B cell (primary cell): ENCODE data around the gene MEF2B. TPM values are rescaled to one million over a fixed set of nuclear protein-coding genes. Genes with fewer than 3 reads are reported as not detected.
A peak's percentile ranks its signal among the peaks of the same experiment; 100 is the strongest.

Experiments used
- ATAC-seq: fragments of 200-7000 bp; cut with Tn5 transposase; one replicate; pipeline ENCODE4 v1.10.0; 2021; ENCODE audit warnings: low read depth, mild to moderate bottlenecking, moderate number of reproducible peaks, moderate library complexity
- CTCF ChIA-PET: fragments of 350-600 bp; sonication (Branson Sonifier 250); formaldehyde crosslinking; loops from one replicate; lab custom pipeline; 2021; ENCODE audit warnings: antibody characterized with exemption, inconsistent platforms; lab: Charles Lee
- POLR2A ChIA-PET: fragments of 350-600 bp; sonication (Branson Sonifier 250); formaldehyde crosslinking; loops from one replicate; lab custom pipeline; 2021; ENCODE audit warnings: antibody characterized with exemption; lab: Charles Lee
- DNase-seq: peaks from one replicate; pipeline ENCODE4 v3.0.0; 2013
- H2AFZ ChIP-seq: 2 replicates; pipeline ENCODE4 v1.6.1; 2012; ENCODE audit warnings: mild to moderate bottlenecking, low read depth, low read length; ENCODE audit not compliant: insufficient read depth, poor library complexity, severe bottlenecking
- H3K27ac ChIP-seq, 2 donors: 1 replicate in 1 of 2; 2 replicates in 1 of 2; pipeline ENCODE4 v1.5.1; 2012 to 2013; ENCODE audit warnings: low read length in 2 of 2, mild to moderate bottlenecking in 2 of 2, moderate library complexity in 1 of 2
- H3K27me3 ChIP-seq, 4 experiments: fragments of 200-600 bp in 1 of 4; sonication (generic) in 1 of 4; replicated peaks in 1 of 4; 1 replicate in 2 of 4; 2 replicates in 2 of 4; pipeline versions ENCODE4 v1.6.1 to v1.7.0; 2013 to 2016; ENCODE audit warnings: low read length in 3 of 4, mild to moderate bottlenecking in 2 of 4, mixed read lengths in 1 of 4, moderate library complexity in 1 of 4; ENCODE audit not compliant: insufficient read depth in 4 of 4, control insufficient read depth in 3 of 4; ENCODE audit errors: control extremely low read depth in 1 of 4
- H3K36me3 ChIP-seq, 2 experiments: replicated peaks in 1 of 2; 1 replicate in 1 of 2; 2 replicates in 1 of 2; pipeline versions ENCODE4 v1.6.1 to v1.7.1; 2013; ENCODE audit warnings: low read length in 1 of 2; ENCODE audit not compliant: insufficient read depth in 2 of 2, control insufficient read depth in 1 of 2; ENCODE audit errors: control extremely low read depth in 1 of 2, extremely low read depth in 1 of 2
- H3K4me1 ChIP-seq, 2 donors: fragments of 200-600 bp in 1 of 2; sonication (generic) in 1 of 2; 1 replicate in 1 of 2; 2 replicates in 1 of 2; pipeline versions ENCODE4 v1.5.1 to v1.6.1; 2013 to 2017; ENCODE audit warnings: low read length in 2 of 2; ENCODE audit not compliant: control insufficient read depth in 2 of 2, insufficient read depth in 2 of 2
- H3K4me2 ChIP-seq: replicated peaks from 2 replicates; pipeline ENCODE3; 2012; ENCODE audit warnings: mild to moderate bottlenecking, low read depth, low read length; ENCODE audit not compliant: poor library complexity, severe bottlenecking
- H3K4me3 ChIP-seq, 5 experiments: fragments of 200-600 bp in 1 of 5; sonication (generic) in 1 of 5; 1 replicate in 3 of 5; 2 replicates in 2 of 5; pipeline versions ENCODE4 v1.5.1 to v1.7.0; 2011 to 2016; ENCODE audit warnings: low read length in 4 of 5, mild to moderate bottlenecking in 4 of 5, low read depth in 2 of 5, control low read depth in 1 of 5, moderate library complexity in 1 of 5; ENCODE audit not compliant: insufficient read depth in 1 of 5; ENCODE audit errors: control extremely low read depth in 1 of 5, extremely low read depth in 1 of 5
- H3K79me2 ChIP-seq: fragments of 200-600 bp; sonication (generic); one replicate; pipeline ENCODE4 v1.6.0; 2016; ENCODE audit warnings: low read length; ENCODE audit not compliant: control insufficient read depth, insufficient read depth
- H3K9ac ChIP-seq: fragments of 200-600 bp; sonication (generic); 2 replicates; pipeline ENCODE4 v1.6.1; 2017; ENCODE audit warnings: mild to moderate bottlenecking, low read length, moderate library complexity
- H3K9me3 ChIP-seq, 3 donors: one replicate each; pipeline versions ENCODE4 v1.6.1 to v1.7.1; 2013; ENCODE audit warnings: low read length in 2 of 3; ENCODE audit not compliant: control insufficient read depth in 2 of 3, insufficient read depth in 1 of 3; ENCODE audit errors: control extremely low read depth in 1 of 3
- H4K20me1 ChIP-seq: 2 replicates; pipeline ENCODE4 v1.6.0; 2012; ENCODE audit warnings: mild to moderate bottlenecking, low read length; ENCODE audit not compliant: insufficient read depth, control insufficient read depth, poor library complexity, severe bottlenecking
- H3K27ac Mint-ChIP-seq: one replicate; pipeline ENCODE4 v1.8.0; 2021; ENCODE audit warnings: mixed read lengths
- H3K27me3 Mint-ChIP-seq: one replicate; pipeline ENCODE4 v1.8.0; 2021; ENCODE audit warnings: mixed read lengths
- H3K4me1 Mint-ChIP-seq: one replicate; pipeline ENCODE4 v1.8.0; 2021; ENCODE audit warnings: mixed read lengths
- H3K4me3 Mint-ChIP-seq: one replicate; pipeline ENCODE4 v1.8.0; 2021; ENCODE audit warnings: mixed read lengths
- H3K9me3 Mint-ChIP-seq: one replicate; pipeline ENCODE4 v1.8.0; 2022; ENCODE audit warnings: mixed read lengths; ENCODE audit not compliant: insufficient read depth
- CTCF ChIP-seq: fragments of 200-600 bp; IDR thresholded peaks from one replicate; pipeline ENCODE4 v1.8.0; 2022; ENCODE audit warnings: antibody characterized with exemption, mild to moderate bottlenecking
- EZH2 ChIP-seq: IDR thresholded peaks from 2 replicates; pipeline ENCODE4 v1.6.1; 2012; ENCODE audit warnings: borderline replicate concordance, low read depth, mild to moderate bottlenecking, moderate library complexity, low read length; ENCODE audit not compliant: insufficient read depth, poor library complexity, severe bottlenecking
- WGBS: methylation state at CpG from one replicate; pipeline ENCODE4 v1.1.5; 2013; ENCODE audit warnings: missing lambda C conversion rate; ENCODE audit not compliant: insufficient coverage; 5-methylcytosine and 5-hydroxymethylcytosine counted together
- intact Hi-C: fragments of 100-400 bp; cut with micrococcal nuclease; formaldehyde crosslinking; loops from one replicate; pipeline ENCODE4 v1.10.0; 2022
- polyA plus RNA-seq: library from polyadenylated mRNA; depleted of rRNA; stranded (reverse); fragments of >200 nt; gene quantifications from 2 replicates; pipeline ENCODE4 v1.2.3, GENCODE V29; 2012
- total RNA-seq, 2 donors: library from RNA; stranded (reverse); fragments of 120-200 nt in 1 of 2; gene quantifications; 1 replicate in 1 of 2; 2 replicates in 1 of 2; pipeline versions ENCODE4 v1.2.3 to v1.2.4, GENCODE V29; 2013 to 2022

Gene MEF2B
- total and polyA plus RNA-seq, 2 donors (not counting 1 experiment from before 2014, with no cell fraction given), result 4.6 to 5.5 TPM

- peak overlapping the region; percentile 82 for H3K4me3 Mint-ChIP-seq
- H3K4me1 Mint-ChIP-seq, result peaks cover 30% of the 10 kb centered on the region
- ChIA-PET POLR2A (no interaction called here), CTCF (interaction anchor here (1.9 to 13.6 kb wide), 2 partner anchors 16 to 26 kb away, joined by 5 to 285 read pairs; no protein-coding TSS in a partner anchor)
- Histone ChIP-seq H2AFZ (no peak overlapping the region), H3K79me2 (no peaks in the 10 kb centered on the region), H3K4me2 (peak overlapping the region; percentile 84), H3K9ac (no peak overlapping the region), H3K4me1 (peaks cover 13 to 22% of the 10 kb centered on the region in 2 donors), H4K20me1 (no peaks in the 10 kb centered on the region), H3K4me3 (no peak overlapping the region), H3K27me3 (peaks cover 0 to 18% (median 2%) of the 10 kb centered on the region in 4 experiments), H3K9me3 (peaks cover 0 to 11% (median 0%) of the 10 kb centered on the region in 3 donors), H3K36me3 (peaks cover 0 to under 1% of the 10 kb centered on the region in 2 experiments), H3K27ac (no peak overlapping the region)
- no peak for ATAC-seq
- H3K27ac Mint-ChIP-seq, result no peak overlapping the region
- intact Hi-C loops, result loop anchor here (1.0 kb wide), 2 partner anchors 11 to 33 kb away; partner anchors contain the start of gene TMEM161A
- DNase-seq, result no peak
- WGBS, result 98% methylated on average over 5 of the region's 6 CpGs
- H3K9me3 Mint-ChIP-seq, result no peaks in the 10 kb centered on the region
- TF ChIP-seq EZH2 (no peak), CTCF (no peak)
- peaks cover 8% of the 10 kb centered on the region for H3K27me3 Mint-ChIP-seq
These were observed 1.0 kb upstream of the MEF2B start for GRCh38 chr19:19170873-19171672.
